Breast epithelium (tissue), 3 donors: Measurements from ENCODE around the gene C2CD4D.

ENCODE experiments used
- POLR2A ChIP-seq: fragments of 450-650 bp; IDR thresholded peaks from one replicate; pipeline ENCODE4 v1.6.1; 2016; ENCODE audit warnings: antibody characterized with exemption, mild to moderate bottlenecking, moderate library complexity
- TF ChIP-seq, protein P1 (sequence below), 3 donors: fragments of 450-650 bp; IDR thresholded peaks; one replicate each; pipeline ENCODE4 v1.5.1; 2016 to 2017; ENCODE audit warnings: antibody characterized with exemption in 3 of 3, mild to moderate bottlenecking in 3 of 3, moderate library complexity in 3 of 3

DNA sequence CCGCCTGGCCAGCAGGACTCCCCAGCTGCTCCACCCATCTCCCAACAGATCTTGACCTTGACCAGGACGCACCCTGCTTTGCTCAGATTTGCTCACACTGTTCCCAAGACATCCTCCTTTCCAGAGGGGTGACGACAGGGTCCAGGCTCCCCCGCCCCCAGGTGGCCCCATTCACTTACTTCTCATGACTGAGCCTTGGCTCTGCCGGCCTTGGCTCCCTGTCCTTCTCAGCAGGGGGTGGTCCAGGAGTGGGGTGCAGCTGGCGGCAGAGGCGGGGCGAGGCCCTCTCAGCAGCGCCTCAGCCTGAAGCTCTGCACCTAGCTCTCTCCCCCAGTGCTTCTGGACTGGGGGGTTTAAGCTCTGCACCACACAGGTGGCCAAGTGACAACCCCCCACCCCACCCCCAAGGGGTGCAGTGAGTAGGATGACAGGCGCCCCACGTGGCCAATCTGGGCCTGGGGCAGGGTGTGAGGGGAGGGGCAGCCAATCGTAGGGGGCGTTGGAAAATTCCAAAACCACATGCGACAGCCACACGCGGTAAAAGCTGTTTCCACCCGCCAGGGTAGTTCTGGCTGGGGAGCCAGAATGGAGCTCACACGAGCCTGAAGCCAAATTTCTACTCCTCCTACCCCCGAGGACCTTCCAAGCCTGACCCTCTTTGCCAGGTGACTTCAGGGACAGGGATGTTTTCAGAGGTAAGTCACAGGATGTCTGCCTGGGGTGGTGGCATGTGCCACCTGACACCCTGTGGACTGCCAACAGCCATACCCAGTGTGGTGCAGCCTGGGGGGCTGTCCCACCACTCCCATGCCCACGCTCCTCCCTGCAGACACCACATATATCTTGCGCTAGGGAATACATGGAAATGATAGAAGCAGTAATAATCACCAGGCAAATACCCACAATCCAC, 13.6 kb downstream of the C2CD4D start:
- no peak for TF ChIP-seq POLR2A
- TF ChIP-seq, protein P1, sequence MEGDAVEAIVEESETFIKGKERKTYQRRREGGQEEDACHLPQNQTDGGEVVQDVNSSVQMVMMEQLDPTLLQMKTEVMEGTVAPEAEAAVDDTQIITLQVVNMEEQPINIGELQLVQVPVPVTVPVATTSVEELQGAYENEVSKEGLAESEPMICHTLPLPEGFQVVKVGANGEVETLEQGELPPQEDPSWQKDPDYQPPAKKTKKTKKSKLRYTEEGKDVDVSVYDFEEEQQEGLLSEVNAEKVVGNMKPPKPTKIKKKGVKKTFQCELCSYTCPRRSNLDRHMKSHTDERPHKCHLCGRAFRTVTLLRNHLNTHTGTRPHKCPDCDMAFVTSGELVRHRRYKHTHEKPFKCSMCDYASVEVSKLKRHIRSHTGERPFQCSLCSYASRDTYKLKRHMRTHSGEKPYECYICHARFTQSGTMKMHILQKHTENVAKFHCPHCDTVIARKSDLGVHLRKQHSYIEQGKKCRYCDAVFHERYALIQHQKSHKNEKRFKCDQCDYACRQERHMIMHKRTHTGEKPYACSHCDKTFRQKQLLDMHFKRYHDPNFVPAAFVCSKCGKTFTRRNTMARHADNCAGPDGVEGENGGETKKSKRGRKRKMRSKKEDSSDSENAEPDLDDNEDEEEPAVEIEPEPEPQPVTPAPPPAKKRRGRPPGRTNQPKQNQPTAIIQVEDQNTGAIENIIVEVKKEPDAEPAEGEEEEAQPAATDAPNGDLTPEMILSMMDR (IDR thresholded peaks at IDR 0.05) = no peak
